ENCODE measurements around the gene IGF2BP1. TPM values are rescaled to one million over a fixed set of nuclear protein-coding genes. Genes with fewer than 3 reads are reported as not detected.

IGF2BP1 gene
- total RNA-seq, 2 experiments from 2014 or later, result not detected

GRCh38 chr17:49045376-49045775 is 48.2 kb downstream of the IGF2BP1 start:
- ATAC-seq, result no peak
- ChIA-PET CTCF (interaction anchor here (0.7 to 1.2 kb wide), 3 partner anchors 10 to 183 kb away, joined by 3 to 9 read pairs (median 3); no protein-coding TSS in a partner anchor), POLR2A (interaction anchor here (0.6 kb wide), 1 partner anchor 875 kb away, joined by 4 read pairs; no protein-coding TSS in a partner anchor)
- Mint-ChIP-seq H3K36me3 (ENCODE audit: low read depth) (no peaks in the 10 kb centered on the region), H3K27ac (no peak overlapping the region), H3K9me3 (ENCODE audit: insufficient read depth) (no peaks in the 10 kb centered on the region), H3K4me3 (no peak overlapping the region), H3K27me3 (ENCODE audit: low read depth) (peaks cover 7% of the 10 kb centered on the region), H3K4me1 (ENCODE audit: low read depth) (no peaks in the 10 kb centered on the region)
- DNase-seq, result no peak

DNA sequence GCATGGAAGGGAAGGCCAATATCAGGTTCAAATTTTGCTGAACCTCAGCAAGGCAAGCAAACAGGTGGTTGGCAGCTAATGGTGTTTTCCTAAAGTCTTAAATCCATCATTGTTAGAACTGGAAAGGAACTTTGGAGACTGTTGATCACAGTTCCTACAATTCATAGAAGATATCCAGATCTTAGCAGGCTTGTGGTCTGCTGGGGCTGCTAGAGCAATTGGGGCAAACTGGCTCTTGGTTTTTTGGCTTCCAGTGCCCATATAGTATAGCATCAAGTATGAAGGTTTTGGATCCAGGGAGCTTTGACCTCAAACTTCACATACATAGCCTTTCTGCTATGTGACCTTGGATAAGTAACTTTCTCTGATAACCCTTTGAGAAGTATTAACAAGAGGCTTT is 49.7 kb downstream of the IGF2BP1 start:
- ATAC-seq (no peak), DNase-seq (no peak)
- Mint-ChIP-seq H3K4me3 (no peak overlapping the region), H3K4me1 (ENCODE audit: low read depth) (no peaks in the 10 kb centered on the region), H3K36me3 (ENCODE audit: low read depth) (no peaks in the 10 kb centered on the region), H3K27ac (no peak overlapping the region), H3K27me3 (ENCODE audit: low read depth) (peaks cover 8% of the 10 kb centered on the region), H3K9me3 (ENCODE audit: insufficient read depth) (no peaks in the 10 kb centered on the region)
- POLR2A ChIA-PET, result no interaction called here
- CTCF ChIA-PET, result interaction anchor here (0.6 kb wide), 1 partner anchor 15 kb away, joined by 3 read pairs; no protein-coding TSS in a partner anchor

GRCh38 chr17:49049265-49049664 is 52.1 kb downstream of the IGF2BP1 start:
- peaks cover 6% of the 10 kb centered on the region for H3K27me3 Mint-ChIP-seq (ENCODE audit: low read depth)
- ChIA-PET CTCF (no interaction called here), POLR2A (no interaction called here)
- no peaks in the 10 kb centered on the region for H3K9me3 Mint-ChIP-seq (ENCODE audit: insufficient read depth)
- no peaks in the 10 kb centered on the region for H3K4me1 Mint-ChIP-seq (ENCODE audit: low read depth)
- no peak overlapping the region for H3K27ac Mint-ChIP-seq
- no peak for ATAC-seq
- no peak for DNase-seq
- no peaks in the 10 kb centered on the region for H3K36me3 Mint-ChIP-seq (ENCODE audit: low read depth)
- H3K4me3 Mint-ChIP-seq, result no peak overlapping the region

GRCh38 chr17:49050611-49051010 is 53.4 kb downstream of the IGF2BP1 start:
- no peak overlapping the region for H3K4me3 Mint-ChIP-seq
- POLR2A ChIA-PET, result no interaction called here
- H3K27ac Mint-ChIP-seq, result no peak overlapping the region
- H3K36me3 Mint-ChIP-seq (ENCODE audit: low read depth), result no peaks in the 10 kb centered on the region
- no peaks in the 10 kb centered on the region for H3K4me1 Mint-ChIP-seq (ENCODE audit: low read depth)
- CTCF ChIA-PET, result interaction anchor here (2.2 kb wide), 1 partner anchor 18 kb away, joined by 11 read pairs; no protein-coding TSS in a partner anchor
- DNase-seq, result no peak
- ATAC-seq, result no peak
- no peaks in the 10 kb centered on the region for H3K9me3 Mint-ChIP-seq (ENCODE audit: insufficient read depth)
- H3K27me3 Mint-ChIP-seq (ENCODE audit: low read depth), result peaks cover 6% of the 10 kb centered on the region

GRCh38 chr17:49051269-49051668 is 54.1 kb downstream of the IGF2BP1 start:
- Mint-ChIP-seq H3K36me3 (ENCODE audit: low read depth) (no peaks in the 10 kb centered on the region), H3K4me1 (ENCODE audit: low read depth) (peaks cover 3% of the 10 kb centered on the region), H3K27ac (no peak overlapping the region), H3K4me3 (no peak overlapping the region), H3K9me3 (ENCODE audit: insufficient read depth) (no peaks in the 10 kb centered on the region), H3K27me3 (ENCODE audit: low read depth) (peaks cover 6% of the 10 kb centered on the region)
- POLR2A ChIA-PET, result no interaction called here
- CTCF ChIA-PET, result interaction anchor here (2.2 kb wide), 1 partner anchor 19 kb away, joined by 11 read pairs; no protein-coding TSS in a partner anchor
- no peak for DNase-seq
- no peak for ATAC-seq

DNA sequence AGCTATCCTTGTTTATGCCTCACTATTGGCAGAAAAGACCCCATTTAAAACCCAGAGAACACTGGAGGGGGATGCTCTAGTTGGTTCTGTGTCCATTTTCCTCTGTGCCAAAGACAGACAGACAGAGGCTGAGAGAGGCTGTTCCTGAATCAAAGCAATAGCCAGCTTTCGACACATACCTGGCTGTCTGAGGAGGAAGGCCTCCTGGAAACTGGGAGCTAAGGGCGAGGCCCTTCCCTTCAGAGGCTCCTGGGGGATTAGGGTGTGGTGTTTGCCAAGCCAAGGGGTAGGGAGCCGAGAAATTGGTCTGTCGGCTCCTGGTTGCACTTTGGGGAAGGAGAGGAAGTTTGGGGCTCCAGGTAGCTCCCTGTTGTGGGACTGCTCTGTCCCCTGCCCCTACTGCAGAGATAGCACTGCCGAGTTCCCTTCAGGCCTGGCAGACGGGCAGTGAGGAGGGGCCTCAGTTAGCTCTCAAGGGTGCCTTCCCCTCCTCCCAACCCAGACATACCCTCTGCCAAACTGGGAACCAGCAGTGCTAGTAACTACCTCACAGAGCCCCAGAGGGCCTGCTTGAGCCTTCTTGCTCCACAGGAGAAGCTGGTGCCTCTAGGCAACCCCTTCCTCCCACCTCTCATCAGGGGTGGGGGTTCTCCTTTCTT is 56.1 kb downstream of the IGF2BP1 start:
- no peaks in the 10 kb centered on the region for H3K9me3 Mint-ChIP-seq (ENCODE audit: insufficient read depth)
- POLR2A ChIA-PET, result no interaction called here
- ATAC-seq (no peak), DNase-seq (no peak)
- peaks cover 3% of the 10 kb centered on the region for H3K4me1 Mint-ChIP-seq (ENCODE audit: low read depth)
- H3K36me3 Mint-ChIP-seq (ENCODE audit: low read depth), result no peaks in the 10 kb centered on the region
- H3K4me3 Mint-ChIP-seq, result no peak overlapping the region
- CTCF ChIA-PET, result no interaction called here
- peaks cover 6% of the 10 kb centered on the region for H3K27me3 Mint-ChIP-seq (ENCODE audit: low read depth)
- H3K27ac Mint-ChIP-seq, result no peak overlapping the region

- peaks cover 3% of the 10 kb centered on the region for H3K4me1 Mint-ChIP-seq (ENCODE audit: low read depth)
- H3K36me3 Mint-ChIP-seq (ENCODE audit: low read depth), result no peaks in the 10 kb centered on the region
- no peaks in the 10 kb centered on the region for H3K9me3 Mint-ChIP-seq (ENCODE audit: insufficient read depth)
- H3K27me3 Mint-ChIP-seq (ENCODE audit: low read depth), result peaks cover 5% of the 10 kb centered on the region
- CTCF ChIA-PET, result no interaction called here
- no peak overlapping the region for H3K4me3 Mint-ChIP-seq
- ATAC-seq (no peak), DNase-seq (no peak)
- POLR2A ChIA-PET, result no interaction called here
- H3K27ac Mint-ChIP-seq, result no peak overlapping the region
These were observed 57.3 kb downstream of the IGF2BP1 start for GRCh38 chr17:49054342-49055092.

GRCh38 chr17:49055181-49055927 is 58.2 kb downstream of the IGF2BP1 start:
- ATAC-seq (no peak), DNase-seq (no peak)
- ChIA-PET CTCF (interaction anchor here (1.5 kb wide), 1 partner anchor 22 kb away, joined by 10 read pairs; no protein-coding TSS in a partner anchor), POLR2A (no interaction called here)
- Mint-ChIP-seq H3K4me3 (no peak overlapping the region), H3K27ac (no peak overlapping the region), H3K9me3 (ENCODE audit: insufficient read depth) (no peaks in the 10 kb centered on the region), H3K36me3 (ENCODE audit: low read depth) (no peaks in the 10 kb centered on the region), H3K4me1 (ENCODE audit: low read depth) (peaks cover 3% of the 10 kb centered on the region), H3K27me3 (ENCODE audit: low read depth) (peaks cover 5% of the 10 kb centered on the region)

DNA sequence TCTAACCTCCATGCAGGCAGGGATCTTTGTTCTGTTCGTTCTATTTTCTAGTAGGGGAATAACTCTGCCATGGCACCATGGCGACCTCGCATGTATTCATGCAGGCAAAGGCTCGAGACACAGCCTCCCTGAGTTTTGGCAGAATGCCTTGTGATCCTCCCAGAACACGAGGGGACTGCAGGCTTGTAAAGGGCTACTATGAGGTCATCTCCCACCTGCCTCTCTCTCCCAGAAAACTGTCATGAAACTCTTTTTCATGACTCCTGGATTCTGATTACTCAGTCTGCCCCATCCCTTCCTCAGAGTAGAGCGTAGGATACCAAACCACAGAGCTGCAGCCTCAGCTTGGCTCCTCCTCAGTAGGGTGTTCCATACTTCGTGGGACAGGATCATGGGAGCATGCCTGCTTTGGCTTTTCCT is 64.3 kb downstream of the IGF2BP1 start:
- CTCF ChIA-PET, result no interaction called here
- no peak overlapping the region for H3K27ac Mint-ChIP-seq
- H3K9me3 Mint-ChIP-seq (ENCODE audit: insufficient read depth), result no peaks in the 10 kb centered on the region
- POLR2A ChIA-PET, result no interaction called here
- H3K36me3 Mint-ChIP-seq (ENCODE audit: low read depth), result no peaks in the 10 kb centered on the region
- no peak for DNase-seq
- H3K4me1 Mint-ChIP-seq (ENCODE audit: low read depth), result no peaks in the 10 kb centered on the region
- no peak for ATAC-seq
- peaks cover 4% of the 10 kb centered on the region for H3K27me3 Mint-ChIP-seq (ENCODE audit: low read depth)
- H3K4me3 Mint-ChIP-seq, result no peak overlapping the region

DNA sequence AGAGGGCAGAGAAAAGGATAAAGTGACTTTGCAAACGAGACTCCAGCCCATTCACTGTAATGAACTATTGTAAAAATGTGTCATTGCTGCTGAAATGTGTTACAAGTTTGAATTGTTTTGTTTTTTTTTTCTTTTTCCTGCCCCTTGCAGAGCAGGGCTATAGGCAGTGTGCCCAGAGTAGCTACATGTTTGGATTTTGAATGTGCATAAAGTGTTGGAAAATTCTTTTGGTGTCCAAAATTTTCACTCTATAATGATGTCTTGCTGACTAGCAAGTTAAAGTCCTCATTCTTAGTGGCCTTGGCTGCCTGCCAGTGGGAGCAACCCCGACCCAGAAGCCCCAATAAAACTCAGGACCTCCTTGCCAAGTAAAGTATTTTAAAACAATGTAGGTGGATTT is 66.5 kb downstream of the IGF2BP1 start:
- H3K36me3 Mint-ChIP-seq (ENCODE audit: low read depth), result no peaks in the 10 kb centered on the region
- DNase-seq (no peak), ATAC-seq (no peak)
- H3K27me3 Mint-ChIP-seq (ENCODE audit: low read depth), result peaks cover 4% of the 10 kb centered on the region
- no peaks in the 10 kb centered on the region for H3K4me1 Mint-ChIP-seq (ENCODE audit: low read depth)
- no peaks in the 10 kb centered on the region for H3K9me3 Mint-ChIP-seq (ENCODE audit: insufficient read depth)
- H3K27ac Mint-ChIP-seq, result no peak overlapping the region
- CTCF ChIA-PET, result interaction anchor here (1.5 kb wide), 1 partner anchor 31 kb away, joined by 6 read pairs; no protein-coding TSS in a partner anchor
- POLR2A ChIA-PET, result no interaction called here
- H3K4me3 Mint-ChIP-seq, result no peak overlapping the region

DNA sequence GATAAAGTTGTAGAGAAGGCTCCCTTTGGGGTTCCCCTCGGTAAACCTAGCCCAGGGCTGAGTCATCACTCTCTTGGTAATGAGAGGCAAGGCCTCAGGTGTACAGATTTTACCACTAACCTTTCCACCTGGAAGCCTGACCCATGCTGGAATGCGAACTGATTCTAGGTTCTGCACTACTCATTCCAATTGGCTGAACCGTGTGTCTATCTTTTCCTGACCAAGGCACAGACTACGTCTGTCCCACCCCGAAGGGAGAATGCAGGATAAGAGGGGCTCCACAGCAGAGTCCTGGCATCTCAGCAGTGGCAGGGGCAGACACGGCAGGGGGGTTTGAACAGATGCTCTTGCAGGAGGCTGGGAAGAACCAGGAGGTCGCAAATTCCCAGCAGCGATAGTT is 70.0 kb downstream of the IGF2BP1 start:
- no peaks in the 10 kb centered on the region for H3K36me3 Mint-ChIP-seq (ENCODE audit: low read depth)

More for the DNA sequence above, 70.0 kb downstream of the IGF2BP1 start:
- DNase-seq, result no peak
- Mint-ChIP-seq H3K4me3 (no peak overlapping the region), H3K27ac (no peak overlapping the region), H3K27me3 (ENCODE audit: low read depth) (peaks cover 2% of the 10 kb centered on the region), H3K4me1 (ENCODE audit: low read depth) (no peaks in the 10 kb centered on the region), H3K9me3 (ENCODE audit: insufficient read depth) (no peaks in the 10 kb centered on the region)
- ChIA-PET CTCF (no interaction called here), POLR2A (no interaction called here)
- no peak for ATAC-seq

Measured in activated CD8-positive, alpha-beta T cell treated with anti-CD3 and anti-CD28 coated beads, Interleukin-2, amount 10 ng/mL, durations not matched to agents 7 days and 5 days (primary cell).